ENCODE data around the gene ELL2. TPM values are rescaled to one million over a fixed set of nuclear protein-coding genes. Genes with fewer than 3 reads are reported as not detected.

The ELL2 gene
- total RNA-seq, 4 donors from 2014 or later = 58.2 to 128 (median 95.0) TPM

DNA sequence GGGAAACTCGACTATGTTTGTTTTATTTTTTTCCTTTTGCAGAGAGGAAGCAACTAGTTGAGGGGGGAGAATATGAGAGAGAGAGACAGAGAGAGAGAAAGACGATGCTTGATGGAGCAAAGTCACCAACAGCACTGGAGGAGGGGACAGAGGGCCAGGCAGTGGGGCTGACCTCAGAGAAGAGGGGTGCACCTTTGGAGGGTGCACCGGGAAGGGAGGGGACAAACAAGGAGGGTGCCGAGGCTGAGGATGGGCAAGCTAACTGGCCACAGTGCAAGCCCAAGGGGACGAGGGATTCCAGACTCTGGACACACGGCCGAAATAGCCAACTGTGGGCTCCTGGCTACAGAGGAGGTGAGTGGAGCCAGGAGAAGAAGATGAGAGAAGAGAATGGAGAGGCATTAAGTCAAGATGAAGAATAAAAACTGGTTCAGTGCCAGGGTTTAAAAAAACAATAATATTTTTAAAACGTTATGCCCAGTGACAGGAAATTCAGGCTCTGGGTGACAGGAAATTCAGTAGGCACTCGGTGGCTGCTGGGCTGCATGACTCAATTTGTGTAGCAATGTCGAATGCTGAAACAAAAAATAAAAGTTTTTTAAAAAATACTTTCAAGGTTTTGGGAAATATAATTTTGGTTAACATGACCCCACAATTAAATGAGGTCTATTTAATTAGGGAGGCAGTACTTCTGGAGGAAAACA, 125.8 kb downstream of the ELL2 start:
- Histone ChIP-seq H3K36me3 (no peaks in the 10 kb centered on the region), H3K27me3 (no peaks in the 10 kb centered on the region), H3K9me3 (no peaks in the 10 kb centered on the region), H3K27ac (peak overlapping the region; percentile 88), H3K4me1 (peaks cover 38% of the 10 kb centered on the region), H3K4me3 (peak overlapping the region; percentile 59)
- no peak for TF ChIP-seq POLR2A (IDR thresholded peaks at IDR 0.05)
- no peak for TF ChIP-seq EP300 (IDR thresholded peaks at IDR 0.05)
- no peak for TF ChIP-seq POLR2AphosphoS5 (IDR thresholded peaks at IDR 0.05)
- TF ChIP-seq CTCF (IDR thresholded peaks at IDR 0.05) = no peak
- 31% methylated on average over 10 of the region's 10 CpGs for WGBS
- DNase-seq (ENCODE audit: low spot score in 2 of 2) = no peak

Other genes with a start within 250 kb of the ELL2 start
- gene RHOBTB3, start 230.5 kb downstream of the ELL2 start, total RNA-seq = 10 to 100 TPM; 31.0 to 74.2 (median 46.3) TPM
- gene GLRX, start 139.1 kb downstream of the ELL2 start, total RNA-seq = 100 to 1,000 TPM in 2 of 4 donors, 10 to 100 TPM in 2; 30.9 to 151 (median 80.0) TPM

All from suprapubic skin (tissue), 4 donors.